Colonic mucosa (tissue), 4 donors: ENCODE results near the gene SRF. TPM values are rescaled to one million over a fixed set of nuclear protein-coding genes. Genes with fewer than 3 reads are reported as not detected.

ENCODE experiments used
- DNase-seq: peaks from one replicate; pipeline ENCODE4 v3.0.0-alpha.2; 2020
- H3K27ac ChIP-seq: fragments of 200-600 bp; one replicate; pipeline ENCODE4 v1.8.0; 2021
- H3K27me3 ChIP-seq: fragments of 200-600 bp; one replicate; pipeline ENCODE4 v1.8.0; 2021
- H3K36me3 ChIP-seq: fragments of 200-600 bp; one replicate; pipeline ENCODE4 v1.8.0; 2021
- H3K4me1 ChIP-seq: fragments of 200-600 bp; one replicate; pipeline ENCODE4 v1.8.0; 2021; ENCODE audit warnings: mild to moderate bottlenecking
- H3K4me3 ChIP-seq: fragments of 200-600 bp; one replicate; pipeline ENCODE4 v1.8.0; 2021
- H3K9ac ChIP-seq, 2 donors: one replicate each; pipeline ENCODE4 v1.7.0; 2013; ENCODE audit warnings: control low read depth in 2 of 2, low read depth in 2 of 2, low read length in 2 of 2
- H3K9me3 ChIP-seq: fragments of 200-600 bp; one replicate; pipeline ENCODE4 v1.8.0; 2021
- intact Hi-C: fragments of 100-400 bp; cut with DNase I; formaldehyde crosslinking; loops from one replicate; pipeline ENCODE4 v1.14.1; 2022
- total RNA-seq, 2 donors: library from RNA; stranded (reverse); fragmentation: NEBNext Ultra II Directional in 1 of 2; extraction: Animal tissue kit (Norgen Biotek cat#: 25700) in 1 of 2; gene quantifications; one replicate each; pipeline ENCODE4 v1.2.1, GENCODE V29; 2021
- TF ChIP-seq, protein P1 (sequence below): fragments of 200-600 bp; IDR thresholded peaks from one replicate; pipeline ENCODE4 v1.8.0; 2022; ENCODE audit warnings: antibody characterized with exemption, mild to moderate bottlenecking
- donor health status: healthy.
- donor health status: DM: no; HTN: no; CAD: no.
- donor health status: DM: no; HTN: no; CAD: no.

The SRF gene
- 10 to 100 TPM; 24.8 to 37.6 TPM for total RNA-seq

DNA sequence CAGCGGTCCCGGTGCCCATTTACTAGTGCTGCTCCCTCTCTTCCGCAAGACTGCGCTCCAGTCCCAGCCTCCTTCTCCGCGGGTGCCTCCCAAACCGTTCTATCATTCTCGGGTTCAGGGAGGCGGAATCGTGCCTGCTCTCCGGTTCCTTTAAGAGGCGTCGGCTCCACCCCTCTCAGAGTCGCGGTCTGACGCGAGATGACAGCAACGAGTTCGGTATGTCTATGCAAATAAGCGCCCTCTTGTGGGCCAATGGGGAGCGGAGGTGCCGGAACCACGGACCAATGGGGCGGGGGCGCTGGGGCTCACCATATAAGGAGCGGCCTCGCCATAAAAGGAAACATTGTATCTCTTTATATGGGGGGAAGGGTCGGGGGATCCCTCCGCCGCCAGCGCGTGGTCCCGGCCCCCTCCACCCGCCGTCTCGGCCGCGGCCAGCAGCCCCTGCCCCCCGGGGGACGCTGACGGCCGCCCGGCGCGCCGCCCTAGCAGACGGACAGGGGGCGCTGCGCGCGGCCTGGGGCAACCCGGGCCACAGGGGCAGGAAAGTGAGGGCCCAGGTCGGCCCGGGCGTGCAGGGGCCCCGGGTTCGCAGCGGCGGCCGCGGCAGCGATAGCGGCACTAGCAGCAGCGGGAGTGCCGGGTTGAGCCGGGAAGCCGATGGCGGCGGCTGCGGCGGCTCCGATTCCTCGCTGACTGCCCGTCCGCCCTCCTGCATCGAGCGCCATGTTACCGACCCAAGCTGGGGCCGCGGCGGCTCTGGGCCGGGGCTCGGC, at the start of gene SRF:
Gene SRF (plus strand): TSS at position 339 of the 776 bp plus-strand sequence. CDS start 388 bp downstream, at position 727.
- intact Hi-C loops, result no loop called here

DNA sequence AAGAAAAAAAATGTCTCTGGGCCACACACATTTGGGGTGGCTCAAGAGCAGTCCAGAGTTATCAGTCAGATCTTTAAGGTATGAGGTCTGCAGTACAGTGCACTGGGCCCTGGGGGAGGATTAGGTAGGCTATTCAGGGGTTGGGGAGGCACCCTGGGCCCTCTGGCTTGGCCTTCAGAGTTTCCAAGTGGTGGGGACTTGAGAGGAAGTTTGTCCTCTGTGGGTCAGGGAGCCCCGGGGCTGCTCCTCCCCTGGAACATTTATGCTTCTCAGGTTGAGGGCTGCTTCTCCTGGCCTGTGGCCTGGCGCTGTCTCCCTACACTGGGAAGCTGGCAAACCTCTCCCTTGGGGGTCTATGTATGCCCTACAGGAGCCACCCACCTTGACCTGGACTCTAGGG, 48.9 kb upstream of the SRF start:
- H3K4me1 ChIP-seq, result no peaks in the 10 kb centered on the region
- no peaks in the 10 kb centered on the region for H3K9me3 ChIP-seq
- H3K9ac ChIP-seq, result no peak overlapping the region
- TF ChIP-seq, protein P1, sequence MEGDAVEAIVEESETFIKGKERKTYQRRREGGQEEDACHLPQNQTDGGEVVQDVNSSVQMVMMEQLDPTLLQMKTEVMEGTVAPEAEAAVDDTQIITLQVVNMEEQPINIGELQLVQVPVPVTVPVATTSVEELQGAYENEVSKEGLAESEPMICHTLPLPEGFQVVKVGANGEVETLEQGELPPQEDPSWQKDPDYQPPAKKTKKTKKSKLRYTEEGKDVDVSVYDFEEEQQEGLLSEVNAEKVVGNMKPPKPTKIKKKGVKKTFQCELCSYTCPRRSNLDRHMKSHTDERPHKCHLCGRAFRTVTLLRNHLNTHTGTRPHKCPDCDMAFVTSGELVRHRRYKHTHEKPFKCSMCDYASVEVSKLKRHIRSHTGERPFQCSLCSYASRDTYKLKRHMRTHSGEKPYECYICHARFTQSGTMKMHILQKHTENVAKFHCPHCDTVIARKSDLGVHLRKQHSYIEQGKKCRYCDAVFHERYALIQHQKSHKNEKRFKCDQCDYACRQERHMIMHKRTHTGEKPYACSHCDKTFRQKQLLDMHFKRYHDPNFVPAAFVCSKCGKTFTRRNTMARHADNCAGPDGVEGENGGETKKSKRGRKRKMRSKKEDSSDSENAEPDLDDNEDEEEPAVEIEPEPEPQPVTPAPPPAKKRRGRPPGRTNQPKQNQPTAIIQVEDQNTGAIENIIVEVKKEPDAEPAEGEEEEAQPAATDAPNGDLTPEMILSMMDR, result no peak
- H3K36me3 ChIP-seq, result no peaks in the 10 kb centered on the region
- no peak overlapping the region for H3K4me3 ChIP-seq
- no peak overlapping the region for H3K27ac ChIP-seq
- no peak for DNase-seq
- no peaks in the 10 kb centered on the region for H3K27me3 ChIP-seq
- intact Hi-C loops, result no loop called here

More for the DNA sequence above, at the start of gene SRF:
- Histone ChIP-seq H3K27me3 (no peaks in the 10 kb centered on the region), H3K4me3 (peak within 1 kb of the TSS; percentile 96), H3K4me1 (peaks cover 19% of the 10 kb centered on the region), H3K9me3 (no peaks in the 10 kb centered on the region), H3K36me3 (peaks cover 4% of the 10 kb centered on the region), H3K27ac (peak within 1 kb of the TSS; percentile 86), H3K9ac (peak within 1 kb of the TSS; percentile 90 to 97)
- peak; percentile 100 for DNase-seq
- TF ChIP-seq, protein P1, result peak; percentile 57

DNA sequence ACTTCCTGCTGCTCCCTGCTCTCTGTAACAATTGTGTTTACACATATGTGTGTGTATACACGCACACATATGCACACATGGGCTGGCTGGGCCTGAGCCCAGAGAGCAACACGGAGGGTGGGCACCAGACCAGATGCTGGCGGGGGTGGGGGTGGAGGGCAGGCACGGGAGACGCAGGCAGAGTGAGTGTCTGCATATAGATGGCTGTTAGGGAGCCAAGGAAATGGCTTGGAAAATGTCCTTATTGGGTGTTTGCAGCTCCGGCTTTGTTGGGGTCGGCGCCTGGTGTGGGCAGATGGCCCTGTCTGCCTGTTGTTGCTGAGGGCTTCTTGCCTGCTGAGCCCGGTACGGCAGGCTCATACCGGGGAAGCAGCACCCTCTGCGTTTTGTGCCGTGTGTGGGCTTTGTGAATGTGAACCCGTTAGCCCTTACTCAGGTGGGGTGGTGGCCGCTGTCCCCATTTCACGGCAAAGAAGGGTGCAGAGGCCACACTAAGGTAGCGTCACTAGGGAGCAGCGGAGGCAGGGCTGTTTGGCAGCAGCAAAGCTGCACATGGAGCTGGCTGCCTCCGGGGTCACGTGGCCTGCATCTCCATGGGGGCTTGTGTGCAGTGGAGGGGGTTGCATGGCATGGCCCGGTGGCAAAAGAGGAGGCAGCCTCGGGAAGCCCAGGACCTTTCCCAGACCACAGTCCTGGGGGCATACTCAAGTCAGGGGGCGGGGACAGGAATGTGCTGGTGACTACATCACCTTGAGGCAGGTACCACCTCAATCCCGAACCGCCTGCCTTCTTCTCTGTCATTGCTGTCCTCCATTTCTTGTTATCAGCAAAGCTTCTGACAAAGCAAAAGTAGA, 47.4 kb upstream of the SRF start:
- intact Hi-C loops, result no loop called here
- Histone ChIP-seq H3K4me3 (no peak overlapping the region), H3K9me3 (no peaks in the 10 kb centered on the region), H3K27ac (no peak overlapping the region), H3K4me1 (no peaks in the 10 kb centered on the region), H3K9ac (no peak overlapping the region), H3K36me3 (no peaks in the 10 kb centered on the region), H3K27me3 (no peaks in the 10 kb centered on the region)
- no peak for DNase-seq
- TF ChIP-seq, protein P1, result no peak

DNA sequence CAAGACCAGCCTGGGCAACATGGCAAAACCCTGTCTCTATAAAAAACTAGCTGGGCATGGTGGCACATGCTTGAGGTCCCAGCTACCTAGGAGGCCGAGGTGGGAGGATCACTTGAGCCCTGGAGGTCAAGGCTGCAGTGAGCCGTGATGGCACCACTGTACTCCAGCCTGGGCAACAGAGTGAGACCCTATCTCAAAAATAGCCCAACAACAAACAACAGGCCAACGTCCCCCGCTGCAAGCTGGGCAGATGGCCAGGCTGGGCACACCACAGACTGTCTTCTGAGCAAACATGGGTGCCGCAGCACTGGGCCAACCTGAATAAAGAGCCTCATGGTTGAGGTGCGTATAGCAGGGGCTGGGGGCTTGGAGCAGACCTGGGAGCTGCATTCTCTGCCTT, 46.6 kb upstream of the SRF start:
- Histone ChIP-seq H3K27ac (no peak overlapping the region), H3K9ac (no peak overlapping the region), H3K27me3 (no peaks in the 10 kb centered on the region), H3K4me1 (no peaks in the 10 kb centered on the region), H3K4me3 (no peak overlapping the region), H3K36me3 (no peaks in the 10 kb centered on the region), H3K9me3 (no peaks in the 10 kb centered on the region)
- TF ChIP-seq, protein P1, result no peak
- DNase-seq, result no peak
- intact Hi-C loops, result no loop called here

DNA sequence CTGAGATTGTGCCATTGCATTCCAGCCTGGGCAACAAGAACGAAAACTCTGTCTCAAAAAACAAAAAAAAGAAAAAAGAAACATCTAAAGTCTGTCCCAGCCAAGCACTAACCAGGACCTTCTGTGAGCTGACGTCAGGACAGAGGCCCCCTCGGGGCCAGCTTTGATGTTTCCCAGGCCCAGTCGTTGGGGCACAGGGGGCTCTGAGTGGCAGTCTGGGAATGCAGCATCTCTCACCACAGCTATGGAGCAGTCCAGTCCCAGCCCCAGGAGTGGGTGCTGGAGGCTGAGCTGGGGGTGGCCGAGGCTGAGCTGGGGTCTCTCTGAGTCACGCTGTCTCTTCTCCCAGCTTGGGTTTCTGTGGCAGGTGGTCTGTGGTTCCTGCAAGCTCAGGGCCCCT, 46.0 kb upstream of the SRF start:
- no peaks in the 10 kb centered on the region for H3K9me3 ChIP-seq
- intact Hi-C loops, result loop anchor here (5.0 kb wide), 1 partner anchor 53 kb away; no protein-coding TSS in a partner anchor
- TF ChIP-seq, protein P1, result no peak
- no peak overlapping the region for H3K27ac ChIP-seq
- no peak overlapping the region for H3K4me3 ChIP-seq
- no peak for DNase-seq
- no peaks in the 10 kb centered on the region for H3K27me3 ChIP-seq
- H3K36me3 ChIP-seq, result no peaks in the 10 kb centered on the region
- H3K9ac ChIP-seq, result no peak overlapping the region
- H3K4me1 ChIP-seq, result no peaks in the 10 kb centered on the region
